Vagina (tissue), 2 donors: ENCODE data around the gene SLC16A9.

Experiments used
- POLR2A ChIP-seq, 2 donors: fragments of 450-650 bp; IDR thresholded peaks; one replicate each; pipeline ENCODE4 v1.6.1; 2017; ENCODE audit warnings: antibody characterized with exemption in 2 of 2, mild to moderate bottlenecking in 2 of 2, moderate library complexity in 2 of 2
- POLR2AphosphoS5 ChIP-seq, 2 donors: sonication (generic); formaldehyde crosslinking; IDR thresholded peaks; one replicate each; pipeline ENCODE4 v1.9.0; 2017; ENCODE audit warnings: antibody characterized with exemption in 2 of 2, mild to moderate bottlenecking in 2 of 2, low read depth in 1 of 2; ENCODE audit not compliant: insufficient read depth in 1 of 2
- TF ChIP-seq, protein P1 (sequence below), 3 experiments: fragments of 450-650 bp in 2 of 3; fragments of 200-600 bp in 1 of 3; sonication (generic) in 1 of 3; IDR thresholded peaks; one replicate each; pipeline ENCODE4 v1.5.1; 2017 to 2019; ENCODE audit warnings: antibody characterized with exemption in 3 of 3, mild to moderate bottlenecking in 2 of 3, moderate library complexity in 2 of 3

DNA sequence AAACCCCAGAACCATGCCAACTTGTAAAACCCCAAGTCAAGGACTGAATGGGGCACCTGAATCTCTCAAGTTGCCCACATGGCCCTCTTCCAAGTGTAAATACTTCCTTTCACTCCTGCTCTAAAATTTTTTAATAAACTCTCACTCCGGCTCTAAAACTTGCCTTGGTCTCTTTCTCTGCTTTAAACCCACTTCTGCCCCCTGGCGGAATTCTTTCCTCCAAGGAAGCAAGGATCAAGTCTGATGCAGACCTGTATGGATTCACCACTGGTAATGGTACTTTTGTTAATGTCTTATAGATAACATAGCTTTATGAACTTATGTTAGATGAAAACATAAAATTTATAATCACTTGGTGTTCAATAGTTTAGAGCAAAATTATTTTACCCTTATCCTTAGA, 33.8 kb downstream of the SLC16A9 start:
- TF ChIP-seq, protein P1, sequence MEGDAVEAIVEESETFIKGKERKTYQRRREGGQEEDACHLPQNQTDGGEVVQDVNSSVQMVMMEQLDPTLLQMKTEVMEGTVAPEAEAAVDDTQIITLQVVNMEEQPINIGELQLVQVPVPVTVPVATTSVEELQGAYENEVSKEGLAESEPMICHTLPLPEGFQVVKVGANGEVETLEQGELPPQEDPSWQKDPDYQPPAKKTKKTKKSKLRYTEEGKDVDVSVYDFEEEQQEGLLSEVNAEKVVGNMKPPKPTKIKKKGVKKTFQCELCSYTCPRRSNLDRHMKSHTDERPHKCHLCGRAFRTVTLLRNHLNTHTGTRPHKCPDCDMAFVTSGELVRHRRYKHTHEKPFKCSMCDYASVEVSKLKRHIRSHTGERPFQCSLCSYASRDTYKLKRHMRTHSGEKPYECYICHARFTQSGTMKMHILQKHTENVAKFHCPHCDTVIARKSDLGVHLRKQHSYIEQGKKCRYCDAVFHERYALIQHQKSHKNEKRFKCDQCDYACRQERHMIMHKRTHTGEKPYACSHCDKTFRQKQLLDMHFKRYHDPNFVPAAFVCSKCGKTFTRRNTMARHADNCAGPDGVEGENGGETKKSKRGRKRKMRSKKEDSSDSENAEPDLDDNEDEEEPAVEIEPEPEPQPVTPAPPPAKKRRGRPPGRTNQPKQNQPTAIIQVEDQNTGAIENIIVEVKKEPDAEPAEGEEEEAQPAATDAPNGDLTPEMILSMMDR (IDR thresholded peaks at IDR 0.05): no peak
- TF ChIP-seq POLR2A (IDR thresholded peaks at IDR 0.05) (no peak), POLR2AphosphoS5 (IDR thresholded peaks at IDR 0.05; ENCODE audit: insufficient read depth in 1 of 2, low read depth in 1 of 2) (no peak)
